IMR-90 (cell line): Measurements from ENCODE around the gene KIF15. TPM values are rescaled to one million over a fixed set of nuclear protein-coding genes. Genes with fewer than 3 reads are reported as not detected.

Experiments used
- ATAC-seq: fragments of 200-7000 bp; cut with Tn5 transposase; 2 replicates; pipeline ENCODE4 v1.9.1; 2020; ENCODE audit warnings: low read depth, mild to moderate bottlenecking, moderate library complexity
- BruUV-seq: library from RNA; stranded (reverse); fragments of 400-500 nt; replicated peaks from 2 replicates; lab custom pipeline; 2021; lab: Mats Ljungman, UMichigan
- CTCF ChIA-PET: fragments of 300-600 bp; formaldehyde crosslinking; extraction: SDS; loops from one replicate; lab custom pipeline; 2021; ENCODE audit warnings: antibody characterized with exemption; lab: Yijun Ruan, JAX
- POLR2A ChIA-PET: fragments of 300-600 bp; sonication (Branson Sonifier 250); formaldehyde crosslinking; loops from one replicate; lab custom pipeline; 2022; ENCODE audit warnings: antibody characterized with exemption; ENCODE audit not compliant: unreplicated experiment; lab: Charles Lee
- DNase-seq: peaks from one replicate; pipeline ENCODE4 v3.0.0; 2013
- H2AFZ ChIP-seq: replicated peaks from 2 replicates; pipeline ENCODE3; 2013; ENCODE audit warnings: low read length, mild to moderate bottlenecking; ENCODE audit not compliant: poor library complexity
- H2AK5ac ChIP-seq: 2 replicates; pipeline ENCODE4 v1.6.1; 2013; ENCODE audit warnings: low read depth, low read length, inconsistent platforms
- H2AK9ac ChIP-seq: replicated peaks from 2 replicates; pipeline ENCODE3; 2013; ENCODE audit warnings: mild to moderate bottlenecking, low read depth, low read length, moderate library complexity; ENCODE audit not compliant: poor library complexity
- H2BK120ac ChIP-seq: 2 replicates; pipeline ENCODE4 v1.6.1; 2013; ENCODE audit warnings: low read depth, low read length, inconsistent platforms
- H2BK15ac ChIP-seq: 3 replicates; pipeline ENCODE4 v1.6.1; 2013; ENCODE audit warnings: low read depth, low read length, inconsistent platforms
- H2BK20ac ChIP-seq: 2 replicates; pipeline ENCODE4 v1.6.1; 2013; ENCODE audit warnings: low read depth, mild to moderate bottlenecking, inconsistent platforms, low read length, moderate library complexity
- H2BK5ac ChIP-seq: 2 replicates; pipeline ENCODE4 v1.6.1; 2013; ENCODE audit warnings: mild to moderate bottlenecking, low read depth, low read length, inconsistent platforms; ENCODE audit not compliant: poor library complexity, severe bottlenecking
- H3K14ac ChIP-seq: replicated peaks from 2 replicates; pipeline ENCODE4 v1.6.1; 2013; ENCODE audit warnings: low read depth, low read length, inconsistent platforms
- H3K18ac ChIP-seq: 2 replicates; pipeline ENCODE4 v1.6.1; 2013; ENCODE audit warnings: low read depth, low read length, control low read depth
- H3K23ac ChIP-seq: 2 replicates; pipeline ENCODE4 v1.6.1; 2013; ENCODE audit warnings: low read depth, low read length, inconsistent platforms
- H3K27ac ChIP-seq: 2 replicates; pipeline ENCODE4 v1.5.1; 2013; ENCODE audit warnings: mild to moderate bottlenecking, control low read depth, low read length; ENCODE audit not compliant: insufficient read depth
- H3K27me3 ChIP-seq: 2 replicates; pipeline ENCODE4 v1.6.1; 2013; ENCODE audit warnings: low read length; ENCODE audit not compliant: control insufficient read depth, insufficient read depth
- H3K36me3 ChIP-seq: 2 replicates; pipeline ENCODE4 v1.6.1; 2013; ENCODE audit warnings: low read length, mixed read lengths; ENCODE audit not compliant: control insufficient read depth, insufficient read depth
- H3K4ac ChIP-seq: 2 replicates; pipeline ENCODE4 v1.6.1; 2013; ENCODE audit warnings: low read depth, low read length, inconsistent platforms
- H3K4me1 ChIP-seq: 2 replicates; pipeline ENCODE4 v1.6.1; 2013; ENCODE audit warnings: low read length, mixed read lengths; ENCODE audit not compliant: control insufficient read depth, insufficient read depth
- H3K4me2 ChIP-seq: 2 replicates; pipeline ENCODE4 v1.6.1; 2013; ENCODE audit warnings: low read depth, mild to moderate bottlenecking, control low read depth, low read length, moderate library complexity
- H3K4me3 ChIP-seq: 2 replicates; pipeline ENCODE4 v1.5.1; 2013; ENCODE audit warnings: low read depth, mild to moderate bottlenecking, control low read depth, low read length, moderate library complexity; ENCODE audit not compliant: insufficient read depth
- H3K56ac ChIP-seq: 2 replicates; pipeline ENCODE4 v1.6.1; 2013; ENCODE audit warnings: low read length, inconsistent platforms; ENCODE audit not compliant: insufficient read depth; ENCODE audit errors: extremely low read depth
- H3K79me1 ChIP-seq, 2 experiments: 2 replicates each; pipeline ENCODE4 v1.6.1; 2013; ENCODE audit warnings: low read length in 2 of 2, inconsistent platforms in 1 of 2, low read depth in 1 of 2
- H3K9ac ChIP-seq: 2 replicates; pipeline ENCODE4 v1.6.1; 2013; ENCODE audit warnings: low read depth, low read length, control low read depth
- H3K9me1 ChIP-seq: 2 replicates; pipeline ENCODE4 v1.6.1; 2013; ENCODE audit warnings: low read length, inconsistent platforms; ENCODE audit not compliant: insufficient read depth
- H3K9me3 ChIP-seq: 2 replicates; pipeline ENCODE4 v1.6.1; 2013; ENCODE audit warnings: low read length; ENCODE audit not compliant: control insufficient read depth, insufficient read depth
- H4K20me1 ChIP-seq: 2 replicates; pipeline ENCODE4 v1.6.1; 2013; ENCODE audit warnings: low read length, inconsistent platforms; ENCODE audit not compliant: insufficient read depth
- H4K5ac ChIP-seq: 2 replicates; pipeline ENCODE4 v1.6.1; 2013; ENCODE audit warnings: mild to moderate bottlenecking, low read depth, low read length, control low read depth
- H4K8ac ChIP-seq, 2 experiments: 2 replicates each; pipeline ENCODE4 v1.6.1; 2013; ENCODE audit warnings: low read depth in 2 of 2, low read length in 2 of 2, control low read depth in 1 of 2, inconsistent platforms in 1 of 2
- H4K91ac ChIP-seq: 2 replicates; pipeline ENCODE4 v1.6.1; 2013; ENCODE audit warnings: low read depth, low read length, inconsistent platforms; ENCODE audit not compliant: insufficient read depth
- CEBPB ChIP-seq: IDR thresholded peaks from 2 replicates; pipeline ENCODE4 v1.6.1; 2012; ENCODE audit warnings: low read depth, low read length, improper control_type of control experiment
- CHD1 ChIP-seq: IDR thresholded peaks from 2 replicates; pipeline ENCODE4 v1.6.1; 2012; ENCODE audit warnings: low read depth, low read length, improper control_type of control experiment
- ELK1 ChIP-seq: fragments of 150-350 bp; IDR thresholded peaks from 2 replicates; pipeline ENCODE4 v1.6.1; 2016; ENCODE audit warnings: low read depth, mild to moderate bottlenecking, low read length, moderate library complexity, borderline replicate concordance
- MAFK ChIP-seq: IDR thresholded peaks from 2 replicates; pipeline ENCODE4 v1.6.1; 2012; ENCODE audit warnings: low read depth, low read length, improper control_type of control experiment
- MAZ ChIP-seq: IDR thresholded peaks from 2 replicates; pipeline ENCODE4 v1.6.1; 2012; ENCODE audit warnings: low read depth, mild to moderate bottlenecking, low read length, improper control_type of control experiment, moderate library complexity, borderline replicate concordance
- MXI1 ChIP-seq: IDR thresholded peaks from 2 replicates; pipeline ENCODE4 v1.6.1; 2012; ENCODE audit warnings: low read depth, mild to moderate bottlenecking, low read length, moderate library complexity, borderline replicate concordance
- NFE2L2 ChIP-seq: fragments of 150-350 bp; IDR thresholded peaks from 2 replicates; pipeline ENCODE4 v1.6.1; 2016; ENCODE audit warnings: low read depth, mild to moderate bottlenecking, low read length
- POLR2A ChIP-seq: IDR thresholded peaks from 2 replicates; pipeline ENCODE4 v1.6.1; 2012; ENCODE audit warnings: mild to moderate bottlenecking, low read depth, low read length
- RAD21 ChIP-seq: IDR thresholded peaks from 2 replicates; pipeline ENCODE4 v1.6.1; 2012; ENCODE audit warnings: low read length, improper control_type of control experiment
- RCOR1 ChIP-seq: IDR thresholded peaks from 2 replicates; pipeline ENCODE4 v1.6.1; 2012; ENCODE audit warnings: mild to moderate bottlenecking, low read length, improper control_type of control experiment; ENCODE audit not compliant: insufficient replicate concordance
- RFX5 ChIP-seq: IDR thresholded peaks from 2 replicates; pipeline ENCODE4 v1.8.0; 2012; ENCODE audit warnings: low read depth, mild to moderate bottlenecking, low read length, moderate library complexity
- SMC3 ChIP-seq: fragments of 150-350 bp; IDR thresholded peaks from 2 replicates; pipeline ENCODE4 v1.6.1; 2016; ENCODE audit warnings: low read depth, mild to moderate bottlenecking, antibody characterized with exemption, low read length, moderate library complexity
- USF2 ChIP-seq: fragments of 150-350 bp; IDR thresholded peaks from 2 replicates; pipeline ENCODE4 v1.6.1; 2017; ENCODE audit warnings: mild to moderate bottlenecking, antibody characterized with exemption, low read length, low read depth
- WGBS, 2 experiments: methylation state at CpG; one replicate each; pipeline versions ENCODE4 v1.1.5 to v1.1.7; 2013; ENCODE audit warnings: missing lambda C conversion rate in 2 of 2; ENCODE audit not compliant: insufficient read length in 1 of 2; ENCODE audit errors: extremely low coverage in 2 of 2; 5-methylcytosine and 5-hydroxymethylcytosine counted together
- dilution Hi-C: fragments of 300-500 bp; cut with HindIII; formaldehyde crosslinking; loops from one replicate; pipeline ENCODE4 v1.14.3; 2018; ENCODE audit warnings: low sequenced_read_pairs; ENCODE audit not compliant: unreplicated experiment
- in situ Hi-C: fragments of 300-500 bp; cut with MboI; formaldehyde crosslinking; loops from 3 replicates; pipeline ENCODE4 v1.14.3; 2019; ENCODE audit warnings: low sequenced_read_pairs, inconsistent platforms, mixed read lengths
- intact Hi-C: fragments of 100-400 bp; cut with micrococcal nuclease; formaldehyde crosslinking; loops from 2 replicates; pipeline ENCODE4 v1.10.0; 2022
- polyA plus RNA-seq, 3 experiments: library from polyadenylated mRNA; depleted of rRNA; stranded (reverse); fragments of >200 nt; gene quantifications; 2 replicates each; pipeline ENCODE4 v1.2.3, GENCODE V29; 2012; ENCODE audit warnings: low replicate concordance in 1 of 3
- total RNA-seq: library from RNA; depleted of rRNA; stranded (reverse); fragments of >200 nt; gene quantifications from 2 replicates; pipeline ENCODE4 v1.2.3, GENCODE V29; 2012

Gene KIF15
- total and polyA plus RNA-seq, 2 of the 4 experiments (the other 2 are of a cell fraction) = 3.7 to 8.4 TPM

- Histone ChIP-seq H3K4ac (no peak overlapping the region), H4K5ac (no peak overlapping the region), H4K20me1 (no peaks in the 10 kb centered on the region), H3K18ac (no peak overlapping the region), H2BK5ac (no peak overlapping the region), H2AFZ (no peak overlapping the region), H3K4me1 (peaks cover 6% of the 10 kb centered on the region), H3K9ac (no peak overlapping the region), H3K27ac (no peak overlapping the region), H3K56ac (no peak overlapping the region), H3K4me3 (no peak overlapping the region), H2AK5ac (no peak overlapping the region), H3K36me3 (peaks cover 2% of the 10 kb centered on the region; the same call in 1 of the 2 replicates), H2AK9ac (no peak overlapping the region), H4K91ac (no peak overlapping the region), H4K8ac (no peak overlapping the region), H2BK15ac (no peak overlapping the region), H3K27me3 (no peaks in the 10 kb centered on the region), H2BK20ac (no peak overlapping the region), H3K14ac (no peak overlapping the region), H3K9me3 (peaks cover 2% of the 10 kb centered on the region; the same call in 1 of the 2 replicates), H3K23ac (no peak overlapping the region), H3K4me2 (no peak overlapping the region), H3K79me1 (peaks cover 17 to 30% of the 10 kb centered on the region in 2 experiments), H2BK120ac (no peak overlapping the region), H3K9me1 (peaks cover 10% of the 10 kb centered on the region)
- dilution Hi-C loops (no loop called here), intact Hi-C loops (no loop called here), in situ Hi-C loops (no loop called here)
- WGBS, 2 experiments = no CpG with 5 or more reads among the region's 4 CpGs
- ATAC-seq (no peak), DNase-seq (no peak)
- no TSS peak for BruUV-seq
- TF ChIP-seq CEBPB (no peak), POLR2A (no peak), RFX5 (no peak), RCOR1 (no peak), MAFK (no peak), SMC3 (no peak), MXI1 (no peak), CHD1 (no peak), RAD21 (no peak), MAZ (no peak), USF2 (no peak), ELK1 (no peak), NFE2L2 (no peak)
- ChIA-PET CTCF (no interaction called here), POLR2A (no interaction called here)
Measured at GRCh38 chr3:44860117-44860516, 98.5 kb downstream of the KIF15 start.
